ENCODE measurements around the gene HTR5A.

Gene HTR5A

DNA sequence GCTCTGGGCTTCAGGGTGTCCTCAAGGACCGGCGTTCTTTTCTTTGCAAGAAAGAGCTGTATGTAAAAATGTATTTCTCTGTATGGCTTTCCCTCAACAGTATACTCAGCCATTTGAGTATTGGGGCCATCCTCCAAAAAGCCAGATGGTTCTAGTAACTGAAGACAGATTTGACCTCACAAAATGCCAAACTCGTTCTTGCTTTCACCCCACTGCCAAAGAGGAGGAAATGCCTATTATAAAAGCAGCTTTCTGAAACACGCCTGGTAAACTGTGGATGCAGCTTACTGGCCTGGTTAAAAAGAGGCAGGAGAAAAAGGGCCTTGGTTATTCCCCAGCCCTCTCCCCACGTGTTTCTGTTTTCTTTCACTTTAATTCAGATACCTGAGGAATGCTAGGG, 7.7 kb upstream of the HTR5A start:
- no peak for TF ChIP-seq CTCF (IDR thresholded peaks at IDR 0.05; ENCODE audit: low read depth, low read length)
- no peak for DNase-seq (ENCODE audit: extremely low read depth, low read depth)

DNA sequence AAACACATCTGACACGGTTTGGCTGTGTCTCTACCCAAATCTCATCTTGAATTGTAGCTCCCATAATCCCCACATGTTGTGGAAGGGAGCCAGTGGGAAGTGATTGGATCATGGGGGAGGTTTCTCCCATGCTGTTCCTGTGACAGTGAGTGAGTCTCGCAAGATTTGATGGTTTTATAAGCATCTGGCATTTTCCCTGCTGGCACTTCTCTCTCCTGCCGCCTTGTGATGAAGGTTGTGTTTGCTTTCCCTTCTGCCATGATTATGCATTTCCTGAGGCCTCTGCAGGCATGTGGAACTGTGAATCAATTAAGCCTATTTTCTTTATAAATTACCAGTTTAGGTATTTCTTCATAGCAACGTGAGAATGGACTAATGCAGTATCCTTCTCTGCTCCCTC, 5.9 kb upstream of the HTR5A start:
- TF ChIP-seq CTCF (IDR thresholded peaks at IDR 0.05; ENCODE audit: low read depth, low read length) = no peak
- DNase-seq (ENCODE audit: extremely low read depth, low read depth) = no peak

DNA sequence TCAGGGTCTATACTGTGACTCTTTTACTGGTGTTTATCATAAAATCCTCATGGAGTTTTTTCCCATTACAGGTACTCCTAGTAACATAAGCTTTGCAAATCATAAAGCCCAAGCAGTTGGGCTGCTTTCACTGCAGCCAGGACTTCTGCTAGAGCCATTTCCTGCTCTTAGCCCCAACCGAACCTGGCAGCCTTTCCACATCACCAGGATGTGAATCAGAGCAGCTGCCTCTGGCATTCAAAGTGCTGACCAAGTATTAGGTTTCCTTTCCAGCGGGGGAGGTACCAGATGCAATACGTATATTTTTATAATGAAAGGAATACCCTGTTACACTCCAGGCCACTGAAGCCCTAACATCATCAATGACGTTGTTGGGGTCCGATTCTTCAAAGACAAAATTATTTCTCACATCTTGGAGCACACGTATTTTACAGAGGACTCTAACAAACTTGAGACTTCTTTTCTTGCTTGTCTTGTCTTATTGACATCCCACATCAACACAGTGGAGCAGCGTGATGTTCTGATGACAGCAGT, 3.6 kb upstream of the HTR5A start:
- DNase-seq (ENCODE audit: extremely low read depth, low read depth) = no peak
- no peak for TF ChIP-seq CTCF (IDR thresholded peaks at IDR 0.05; ENCODE audit: low read depth, low read length)

GRCh38 chr7:155071121-155071651, 1.1 kb downstream of the HTR5A start:
- no peak for DNase-seq (ENCODE audit: extremely low read depth, low read depth)
- no peak for TF ChIP-seq CTCF (IDR thresholded peaks at IDR 0.05; ENCODE audit: low read depth, low read length)

GRCh38 chr7:155071916-155072571, 1.9 kb downstream of the HTR5A start:
- DNase-seq (ENCODE audit: extremely low read depth, low read depth) = no peak
- no peak for TF ChIP-seq CTCF (IDR thresholded peaks at IDR 0.05; ENCODE audit: low read depth, low read length)

DNA sequence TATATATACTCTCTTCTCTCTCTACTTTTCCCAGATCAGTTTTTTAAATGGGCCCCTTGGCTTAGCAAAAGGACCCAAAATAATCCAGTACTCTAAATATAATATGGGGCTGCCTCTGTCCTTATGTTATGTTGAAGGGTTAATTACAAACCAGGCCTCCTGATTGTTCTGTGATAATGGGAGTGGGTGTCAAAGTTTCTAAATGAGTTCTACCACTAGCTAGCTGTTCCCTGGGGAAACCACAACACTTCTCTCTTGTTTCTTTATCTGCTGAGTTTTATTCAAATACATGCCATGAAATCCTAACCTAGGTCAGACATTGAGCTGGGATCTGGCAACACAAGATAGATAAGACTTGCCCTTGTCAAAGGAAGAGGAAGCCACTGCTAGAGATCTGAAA, 3.8 kb downstream of the HTR5A start:
- DNase-seq (ENCODE audit: extremely low read depth, low read depth) = no peak
- no peak for TF ChIP-seq CTCF (IDR thresholded peaks at IDR 0.05; ENCODE audit: low read depth, low read length)

- no peak for DNase-seq (ENCODE audit: extremely low read depth, low read depth)
- no peak for TF ChIP-seq CTCF (IDR thresholded peaks at IDR 0.05; ENCODE audit: low read depth, low read length)
These were observed 13.9 kb downstream of the HTR5A start for GRCh38 chr7:155084021-155084420.
